Measurements from ENCODE around the gene COQ8B.
A peak's percentile ranks its signal among the peaks of the same experiment; 100 is the strongest.
"Not testable (repeated sequence)": the region's sequence is repeated elsewhere in the genome, so short reads cannot be mapped to it uniquely, and the experiment has no call there.

COQ8B gene

GRCh38 chr19:40742477-40742876 lies 25.8 kb upstream of the COQ8B start:
- DNase-seq (ENCODE audit: low spot score), result no peak

- no peak for DNase-seq (ENCODE audit: low spot score)
Measured at GRCh38 chr19:40741527-40742390, 25.1 kb upstream of the COQ8B start.

DNA sequence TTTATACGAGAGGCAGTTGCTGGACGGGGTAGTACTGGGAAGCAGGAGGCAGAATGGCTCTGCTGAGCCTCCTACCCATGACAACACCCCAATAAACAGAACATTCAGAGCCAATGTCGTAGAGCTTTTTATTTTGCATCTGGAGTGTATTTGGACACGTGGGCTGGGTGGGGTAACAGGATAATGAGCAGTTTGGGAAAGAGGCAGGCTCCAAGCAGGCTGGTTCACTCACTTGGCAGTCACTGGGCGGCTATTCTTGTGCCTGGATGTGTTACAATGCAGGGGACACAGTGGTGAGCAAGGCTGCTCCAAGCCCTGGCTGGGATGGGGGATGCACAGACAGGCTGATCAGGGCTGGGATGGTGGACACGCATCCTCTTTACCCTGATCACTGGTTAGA lies 24.1 kb upstream of the COQ8B start:
- DNase-seq (ENCODE audit: low spot score), result peak; percentile 74

GRCh38 chr19:40739871-40740703 lies 23.4 kb upstream of the COQ8B start:
- DNase-seq (ENCODE audit: low spot score), result no peak

- DNase-seq (ENCODE audit: low spot score), result no peak
Measured at GRCh38 chr19:40739030-40739839, 22.5 kb upstream of the COQ8B start.

DNA sequence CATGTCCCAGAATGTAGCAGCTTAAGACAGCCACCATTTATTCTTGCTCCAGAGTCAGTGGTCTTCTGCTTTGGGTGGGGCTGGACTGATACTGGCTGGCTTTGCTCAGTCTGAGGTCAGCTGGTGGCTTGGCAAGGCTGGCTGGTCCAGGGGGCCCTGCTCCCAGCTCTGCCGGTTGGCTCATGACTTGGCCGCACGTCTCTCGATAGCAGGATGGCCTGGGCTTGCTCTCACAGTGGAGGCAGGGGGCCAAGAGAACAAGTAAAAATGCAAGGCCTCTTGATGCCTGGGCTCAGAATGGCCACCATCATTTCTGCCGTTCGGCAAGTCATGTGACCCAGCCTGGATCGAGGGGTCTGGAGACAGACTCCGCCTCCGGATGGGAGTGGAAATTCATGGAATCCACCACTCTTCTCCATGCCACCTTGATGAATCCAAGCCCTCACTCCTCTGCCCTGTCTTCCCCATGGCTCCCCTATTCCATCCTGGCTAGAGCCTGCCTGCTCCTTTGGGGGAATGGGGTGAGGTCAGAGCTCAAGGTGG lies 20.5 kb upstream of the COQ8B start:
- DNase-seq (ENCODE audit: low spot score), result no peak

DNA sequence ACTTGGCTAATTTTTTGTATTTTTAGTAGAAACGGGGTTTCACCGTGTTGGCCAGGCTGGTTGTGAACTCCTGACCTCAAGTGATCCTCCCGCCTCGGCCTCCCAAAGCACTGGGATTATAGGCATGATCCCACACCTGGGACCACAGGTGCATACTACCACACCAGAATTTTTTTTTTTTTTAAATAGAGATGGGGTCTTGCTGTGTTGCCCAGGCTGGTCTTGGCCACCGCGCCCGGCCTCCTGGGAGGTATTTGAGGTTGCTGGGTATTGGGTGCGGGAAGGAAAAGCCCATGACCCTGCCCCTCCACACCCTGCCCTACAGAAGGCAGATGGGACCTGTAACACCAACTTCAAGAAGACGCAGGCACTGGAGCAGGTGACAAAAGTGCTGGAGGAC lies 20.0 kb upstream of the COQ8B start:
- no peak for DNase-seq (ENCODE audit: low spot score)

- no peak for DNase-seq (ENCODE audit: low spot score)
Measured at GRCh38 chr19:40735013-40735771, 18.5 kb upstream of the COQ8B start.

DNA sequence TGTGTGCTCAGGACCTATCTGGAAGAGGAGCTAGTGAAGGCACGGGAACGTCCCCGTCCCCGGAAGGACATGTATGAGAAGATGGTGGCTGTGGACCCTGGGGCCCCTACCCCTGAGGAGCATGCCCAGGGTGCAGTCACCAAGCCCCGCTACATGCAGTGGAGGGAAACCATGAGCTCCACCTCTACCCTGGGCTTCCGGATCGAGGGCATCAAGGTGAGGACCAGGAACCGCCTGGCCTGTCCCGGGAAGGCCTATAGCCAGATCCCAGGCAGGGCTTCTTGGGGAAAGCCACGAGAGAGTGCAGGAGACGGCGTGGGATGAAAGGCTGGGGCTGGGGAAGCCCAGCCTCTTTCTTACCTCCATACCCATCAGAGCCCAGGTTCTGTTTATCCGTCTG lies 16.5 kb upstream of the COQ8B start:
- no peak for DNase-seq (ENCODE audit: low spot score)

GRCh38 chr19:40732304-40732703 lies 15.6 kb upstream of the COQ8B start:
- DNase-seq (ENCODE audit: low spot score), result not testable (repeated sequence)

DNA sequence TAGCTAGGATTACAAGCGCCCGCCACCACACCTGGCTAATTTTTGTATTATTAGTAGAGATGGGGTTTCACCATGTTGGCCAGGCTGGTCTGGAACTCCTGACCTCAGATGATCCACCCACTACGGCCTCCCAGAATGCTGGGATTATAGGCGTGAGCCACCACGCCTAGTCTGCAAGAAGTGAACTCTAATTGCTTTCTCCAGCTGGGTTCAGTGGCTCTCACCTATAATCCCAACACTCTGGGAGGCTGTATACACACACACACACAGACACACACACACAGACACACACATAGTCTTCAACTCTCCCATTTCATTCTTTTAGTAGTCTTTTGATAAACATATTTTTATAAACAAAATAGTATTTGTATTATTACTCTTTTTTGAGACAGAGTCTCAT lies 13.4 kb upstream of the COQ8B start:
- not testable (repeated sequence) for DNase-seq (ENCODE audit: low spot score)

GRCh38 chr19:40726279-40726678 lies 9.6 kb upstream of the COQ8B start:
- no peak for DNase-seq (ENCODE audit: low spot score)

- no peak for DNase-seq (ENCODE audit: low spot score)
Measured at GRCh38 chr19:40724855-40725254, 8.2 kb upstream of the COQ8B start.

DNA sequence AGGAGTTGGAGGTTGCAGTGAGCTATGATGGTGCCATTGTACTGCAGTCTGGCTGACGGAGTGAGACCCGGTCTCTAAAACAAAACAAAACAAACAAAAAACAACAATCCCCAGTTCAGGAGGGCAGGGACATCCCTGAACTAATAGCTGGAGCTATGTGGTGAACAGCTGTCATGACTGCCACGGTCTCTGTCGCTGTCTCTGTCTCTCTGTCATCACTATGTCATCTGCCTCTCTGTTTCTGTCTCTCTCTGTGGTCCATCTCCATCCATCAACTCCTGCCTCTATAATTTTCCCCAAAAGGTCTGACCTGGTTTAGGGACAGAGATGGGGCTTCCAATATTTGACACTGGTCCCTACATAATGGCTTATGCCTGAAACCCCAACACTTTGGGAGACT lies 7.6 kb upstream of the COQ8B start:
- no peak for DNase-seq (ENCODE audit: low spot score)

DNA sequence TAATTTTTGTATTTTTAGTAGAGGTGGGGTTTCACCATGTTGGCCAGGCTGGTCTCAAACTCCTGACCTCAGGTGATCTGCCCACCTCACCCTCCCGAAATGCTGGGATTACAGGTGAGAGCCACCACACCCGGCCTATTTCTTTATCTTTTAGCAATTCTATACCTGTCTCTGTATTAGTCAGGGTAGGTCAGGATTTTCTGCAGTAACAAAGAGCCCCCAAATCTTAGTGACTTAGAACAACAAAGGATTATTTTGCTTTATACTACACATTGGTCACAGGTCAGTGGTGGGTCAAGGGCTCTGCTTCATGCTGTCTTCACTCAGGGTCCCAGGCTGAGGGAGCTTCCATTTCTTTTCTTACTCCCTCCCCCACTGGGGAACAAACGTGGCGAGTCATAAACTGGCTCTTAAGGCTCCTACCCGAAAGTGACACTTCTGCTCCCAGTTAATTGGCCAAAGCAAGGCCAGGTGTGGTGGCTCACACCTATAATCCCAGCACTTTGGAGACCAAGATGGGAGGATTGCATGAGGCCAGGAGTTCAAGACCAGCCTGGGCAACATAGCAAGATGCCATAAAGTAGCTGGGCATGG lies 7.1 kb upstream of the COQ8B start:
- no peak for DNase-seq (ENCODE audit: low spot score)

- no peak for DNase-seq (ENCODE audit: low spot score)
Measured at GRCh38 chr19:40721936-40722661, 5.4 kb upstream of the COQ8B start.

- no peak for DNase-seq (ENCODE audit: low spot score)
Measured at GRCh38 chr19:40721140-40721486, 4.4 kb upstream of the COQ8B start.

DNA sequence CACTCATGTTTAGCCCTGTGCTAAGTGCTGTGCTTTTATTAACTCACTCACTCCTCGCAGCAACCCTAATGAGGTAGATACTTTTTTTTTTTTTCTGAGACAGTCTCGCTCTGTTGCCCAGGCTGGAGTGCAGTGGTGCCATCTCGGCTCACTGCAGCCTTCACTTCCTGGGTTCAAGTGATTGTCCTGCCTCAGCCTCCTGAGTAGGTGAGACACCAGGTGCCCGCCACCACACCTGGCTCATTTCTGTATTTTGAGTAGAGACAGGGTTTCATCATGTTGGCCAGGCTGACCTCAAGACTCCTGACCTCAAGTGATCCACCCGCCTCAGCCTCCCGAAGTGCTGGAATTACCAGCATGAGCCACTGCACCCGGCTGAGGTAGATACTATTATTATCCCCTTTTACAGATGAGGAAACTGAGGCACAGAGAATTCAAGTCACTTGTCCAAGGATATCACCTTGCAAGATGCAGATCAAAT lies 2.8 kb upstream of the COQ8B start:
- DNase-seq (ENCODE audit: low spot score), result no peak

DNA sequence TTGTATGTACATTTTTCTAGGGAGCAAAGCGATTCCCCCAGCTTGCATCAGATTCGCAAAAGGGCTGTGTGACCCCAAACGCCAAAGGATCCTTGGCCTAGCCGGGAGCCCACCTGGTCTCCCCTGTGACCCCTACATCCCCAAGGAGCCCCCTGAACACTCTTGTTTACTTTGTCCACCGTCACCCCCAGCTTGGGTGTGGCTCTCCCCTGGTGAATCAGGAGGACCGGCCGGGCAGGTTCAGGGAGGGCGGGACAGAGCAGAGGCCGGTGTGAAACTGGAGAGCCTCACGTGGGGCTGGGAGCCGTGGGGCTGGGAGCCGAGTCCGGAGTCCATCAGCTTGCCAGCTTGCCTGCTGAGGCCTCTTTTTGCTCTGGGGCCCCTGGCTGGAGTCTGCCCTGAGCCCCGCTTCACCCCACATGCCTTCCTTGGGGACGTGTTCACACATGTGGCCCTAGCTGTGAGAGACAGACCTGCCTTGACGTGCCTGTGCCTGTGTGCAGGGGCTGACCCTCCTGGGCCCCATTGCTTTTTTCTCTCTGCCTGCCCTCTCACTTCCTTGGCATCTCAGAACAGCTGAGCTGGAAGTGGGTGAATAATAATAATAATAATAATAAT lies 2.2 kb upstream of the COQ8B start:
- peak; percentile 64 for DNase-seq (ENCODE audit: low spot score)

Measured in GM03348 (cell line).